Endometrial microvascular endothelial cells (primary cell): ENCODE data around the gene ZC3H12C. TPM values are rescaled to one million over a fixed set of nuclear protein-coding genes. Genes with fewer than 3 reads are reported as not detected.
"Not testable (repeated sequence)": the region's sequence is repeated elsewhere in the genome, so short reads cannot be mapped to it uniquely, and the experiment has no call there.

Source experiments
- in situ Hi-C: cut with HindIII; loops from 2 replicates; pipeline ENCODE4 v1.10.0; 2017; ENCODE audit warnings: low sequenced_read_pairs, low pct_unique_long_range_greater_than_20kb; ENCODE audit errors: inconsistent ontology term
- total RNA-seq: library from RNA; depleted of rRNA; stranded (reverse); fragments of >200 nt; gene quantifications from one replicate; pipeline ENCODE4 v1.2.3, GENCODE V29; 2015; ENCODE audit errors: inconsistent ontology term

Gene ZC3H12C
- total RNA-seq: 8.2 TPM

DNA sequence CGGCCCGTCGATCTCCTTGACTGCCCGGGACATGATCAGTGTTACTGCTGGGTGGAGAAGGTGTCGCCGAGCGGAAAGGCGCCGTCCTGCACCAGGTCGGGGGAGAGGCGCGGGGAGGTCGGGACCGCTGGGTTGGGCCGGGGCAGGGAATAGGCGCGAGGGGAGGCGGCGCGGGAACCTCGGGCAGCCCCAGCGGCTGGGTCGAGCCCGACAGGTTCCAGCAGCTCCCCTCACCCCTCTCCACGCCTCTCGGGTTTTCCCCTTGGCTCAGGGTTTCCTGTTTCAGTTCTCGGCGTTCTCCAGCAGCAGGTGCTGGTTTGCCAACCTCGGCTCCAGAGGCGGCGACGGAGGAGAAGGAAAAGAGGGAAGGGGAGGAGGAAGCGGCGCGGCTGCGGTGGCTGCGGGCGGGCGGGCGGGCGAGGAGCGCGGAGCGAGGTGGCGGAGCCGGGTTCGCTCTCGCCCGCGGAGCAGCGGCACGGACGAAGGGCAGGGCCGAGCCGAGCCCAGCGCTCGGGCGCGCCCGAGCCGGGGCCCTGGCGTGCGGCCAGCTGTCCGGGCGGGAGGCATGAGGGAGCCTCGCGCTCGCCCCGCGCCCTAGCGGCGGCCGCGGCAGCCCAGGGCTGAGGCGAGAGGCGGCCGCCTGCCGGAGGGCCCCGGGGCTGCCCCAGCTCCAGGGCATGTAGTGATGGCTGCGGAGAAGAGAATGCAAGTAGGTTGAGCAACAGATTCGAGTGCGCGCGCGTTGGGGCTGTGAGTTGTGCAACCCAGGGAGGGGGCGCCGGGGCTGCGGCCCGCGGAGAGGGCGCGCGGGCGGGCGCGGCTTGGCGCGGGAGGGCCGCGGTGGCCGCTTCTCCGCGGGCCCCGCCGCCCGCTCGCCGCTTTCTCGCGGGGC, at the start of gene ZC3H12C:
Gene ZC3H12C (plus strand): TSS at position 878 of the 892 bp plus-strand sequence. CDS start 20 bp downstream, outside the sequence.
- in situ Hi-C loops: no loop called here

DNA sequence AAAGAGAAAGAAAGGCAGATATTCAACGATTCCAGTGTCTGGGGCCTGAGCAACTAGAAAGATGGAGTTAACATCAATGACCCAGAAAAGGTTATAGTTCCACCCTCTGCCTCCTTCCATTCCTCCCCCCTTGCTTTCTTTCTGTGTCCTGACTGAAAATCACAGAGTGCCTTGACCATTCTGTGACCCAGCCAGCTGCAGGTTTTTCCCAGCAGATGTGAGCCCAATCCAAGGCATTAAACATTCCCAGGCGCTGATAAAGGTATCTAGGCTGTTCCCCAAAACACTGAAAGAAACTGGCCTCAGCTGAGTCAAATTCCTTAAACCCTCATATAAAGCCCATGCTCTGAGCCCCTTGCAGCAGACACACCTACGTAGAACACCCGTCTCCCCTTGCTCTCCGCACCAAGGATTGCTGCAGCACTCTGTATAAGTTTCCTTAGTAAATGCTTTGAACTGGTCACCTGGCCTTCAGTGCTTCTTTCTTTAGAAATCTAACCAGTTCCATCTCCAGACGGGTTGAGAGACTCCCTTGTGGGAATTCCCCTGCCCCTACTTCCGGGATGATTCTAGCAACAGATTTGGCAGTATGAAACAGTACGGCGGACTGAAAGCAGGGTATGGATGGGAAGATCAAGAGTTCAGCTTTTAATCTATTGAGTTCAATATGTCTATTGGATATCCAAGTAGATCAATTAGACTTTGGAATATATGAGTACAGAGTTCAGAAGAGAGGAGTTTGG, 48.8 kb upstream of the ZC3H12C start:
- in situ Hi-C loops: no loop called here

DNA sequence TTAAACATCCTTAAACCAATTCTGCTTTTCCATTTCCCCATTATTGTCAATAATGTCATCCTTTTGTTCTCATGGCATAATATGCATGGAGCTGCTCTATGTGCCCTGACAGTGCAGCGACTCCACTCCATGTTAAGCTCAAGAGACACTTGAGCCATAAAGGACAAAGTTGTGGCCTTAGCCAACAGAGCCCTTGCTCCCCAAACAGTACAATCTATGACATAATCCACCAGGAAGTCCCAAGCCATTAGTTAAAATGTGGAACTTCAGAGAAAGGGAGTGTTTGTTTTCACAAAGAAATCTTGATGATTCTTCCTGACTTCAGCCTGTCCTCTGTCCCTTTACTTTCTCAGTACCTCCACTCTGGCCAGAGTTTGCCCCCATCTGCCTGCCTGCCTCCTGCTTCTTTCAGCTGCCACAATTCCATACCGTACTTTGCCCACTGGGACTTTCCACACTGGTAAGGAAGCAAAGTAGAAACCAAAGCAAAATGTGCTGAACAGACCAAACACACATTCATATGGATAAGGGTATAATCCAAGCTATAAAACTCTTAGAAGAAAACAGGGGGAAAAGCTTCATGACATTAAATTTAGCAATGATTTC, 46.3 kb upstream of the ZC3H12C start:
- in situ Hi-C loops: no loop called here

DNA sequence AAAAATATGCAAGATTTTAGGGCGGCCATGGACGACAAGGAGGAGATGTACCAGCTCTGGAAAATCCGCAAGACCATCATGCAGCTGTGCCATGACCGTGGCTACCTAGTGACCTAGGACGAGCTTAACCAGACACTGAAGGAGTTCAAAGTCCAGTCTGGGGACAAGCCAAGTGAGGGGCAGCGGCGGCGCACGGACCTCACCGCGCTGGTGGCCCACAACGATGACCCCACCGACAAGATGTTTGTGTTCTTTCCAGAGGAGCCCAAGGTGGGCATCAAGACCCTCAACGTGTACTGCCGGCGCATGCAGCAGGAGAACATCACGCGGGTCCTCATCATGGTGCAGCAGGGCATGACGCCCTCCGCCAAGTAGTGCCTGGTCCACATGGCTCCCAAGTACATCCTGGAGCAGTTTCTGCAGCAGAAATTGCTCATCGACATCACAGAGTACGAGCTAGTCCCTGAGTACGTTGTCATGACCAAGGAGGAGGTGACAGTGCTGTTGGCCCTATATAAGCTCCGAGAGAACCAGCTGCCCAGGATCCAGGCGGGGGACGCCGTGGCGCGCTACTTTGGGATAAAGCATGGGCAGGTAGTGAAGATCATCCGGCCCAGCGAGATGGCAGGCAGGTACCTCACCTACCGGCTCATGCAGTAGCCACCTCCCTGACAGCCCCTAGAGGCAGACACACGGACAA, 43.5 kb upstream of the ZC3H12C start:
- in situ Hi-C loops: no loop called here

DNA sequence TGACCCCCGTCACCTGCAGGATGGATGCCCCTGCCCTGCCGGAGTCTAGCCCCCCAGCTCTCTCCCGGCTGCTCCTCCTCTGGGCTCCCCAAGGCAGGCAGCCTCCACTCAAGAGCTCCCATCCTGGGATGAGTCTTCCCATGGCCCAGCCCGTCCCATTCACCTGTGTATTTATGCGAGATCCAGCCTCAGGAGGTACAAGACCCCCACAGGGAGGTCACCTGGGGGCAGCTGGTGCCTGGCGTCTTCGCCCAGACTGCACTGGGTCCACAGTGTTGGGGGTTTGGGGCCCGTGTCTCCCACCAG, 43.0 kb upstream of the ZC3H12C start:
- in situ Hi-C loops: no loop called here

DNA sequence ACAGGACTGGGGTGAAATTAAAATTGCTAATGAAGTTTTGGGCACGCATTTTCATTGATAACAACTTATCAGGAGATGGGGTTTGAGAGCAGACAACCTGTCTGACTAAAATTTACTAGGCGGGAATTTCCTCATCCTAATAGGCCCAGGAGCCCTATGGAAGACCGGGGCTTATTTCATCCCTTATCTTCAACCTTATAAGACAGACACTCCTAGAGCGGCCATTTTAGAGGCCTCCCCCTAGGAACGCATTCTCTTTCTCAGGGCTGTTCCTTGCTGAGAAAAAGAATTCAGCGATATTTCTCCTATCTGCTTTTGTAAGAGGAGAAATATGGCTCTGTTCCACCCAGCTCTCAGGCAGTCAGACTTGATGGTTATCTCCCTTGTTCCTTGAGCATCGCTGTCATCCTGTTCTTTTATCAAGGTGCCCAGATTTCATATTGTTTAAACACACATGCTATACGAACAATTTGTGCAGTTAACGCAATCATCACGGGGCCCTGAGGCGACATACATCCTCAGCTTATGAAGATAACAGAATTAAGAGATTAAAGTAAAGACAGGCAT, 39.3 kb upstream of the ZC3H12C start:
- in situ Hi-C loops: no loop called here

DNA sequence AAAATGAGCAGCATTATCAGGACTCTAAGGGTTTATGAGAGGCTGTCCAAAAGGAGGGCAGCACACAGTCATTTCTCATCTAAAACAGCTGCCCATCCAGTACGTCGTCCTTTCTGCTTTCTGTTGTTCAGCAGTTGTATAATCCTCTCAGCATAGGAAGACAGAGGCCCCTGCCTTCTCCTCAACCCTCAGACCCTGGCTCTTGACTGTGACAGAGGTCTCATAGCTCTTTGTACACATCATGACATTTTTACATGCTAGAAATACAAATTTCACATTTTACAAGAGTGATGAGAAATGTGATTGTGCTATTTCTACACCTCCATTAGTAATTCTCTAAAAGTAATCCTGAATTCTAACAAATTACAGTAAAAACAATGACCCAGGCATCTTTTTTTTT, 36.2 kb upstream of the ZC3H12C start:
- in situ Hi-C loops: no loop called here

DNA sequence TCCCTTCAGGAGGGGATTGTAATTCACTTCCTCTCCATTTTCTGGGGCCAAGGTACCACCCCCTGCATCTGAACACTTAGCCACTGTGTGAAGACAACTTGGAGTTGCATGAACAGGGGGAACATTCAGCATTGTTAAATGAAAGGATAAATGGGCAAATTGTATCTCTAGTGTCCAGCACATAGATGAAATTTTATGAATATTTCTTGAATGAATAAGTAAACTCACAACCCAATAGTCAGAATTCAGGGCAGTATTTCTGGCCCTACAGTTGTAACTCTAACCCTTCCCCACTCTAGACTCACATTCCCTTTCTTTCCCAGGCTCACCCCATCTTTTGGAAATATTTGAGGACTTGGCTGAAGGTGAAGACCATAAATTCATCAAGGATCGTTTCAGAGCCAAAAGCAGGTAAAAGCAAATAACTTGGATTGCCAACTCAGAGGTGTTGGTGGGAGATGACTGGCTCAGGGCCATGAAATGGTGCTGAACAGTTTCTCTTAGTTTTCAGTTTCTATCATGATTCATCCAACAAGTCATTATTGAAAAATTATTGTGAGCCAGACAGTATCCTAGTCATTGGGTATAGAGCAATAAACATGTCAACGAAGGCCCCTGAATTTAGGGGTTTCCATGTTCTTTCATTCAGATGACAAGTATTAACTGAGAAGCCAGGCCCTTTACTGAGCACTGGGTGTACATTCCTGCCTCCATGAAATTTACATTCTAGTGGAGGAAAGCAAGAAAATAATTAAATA, 33.3 kb upstream of the ZC3H12C start:
- in situ Hi-C loops: no loop called here

DNA sequence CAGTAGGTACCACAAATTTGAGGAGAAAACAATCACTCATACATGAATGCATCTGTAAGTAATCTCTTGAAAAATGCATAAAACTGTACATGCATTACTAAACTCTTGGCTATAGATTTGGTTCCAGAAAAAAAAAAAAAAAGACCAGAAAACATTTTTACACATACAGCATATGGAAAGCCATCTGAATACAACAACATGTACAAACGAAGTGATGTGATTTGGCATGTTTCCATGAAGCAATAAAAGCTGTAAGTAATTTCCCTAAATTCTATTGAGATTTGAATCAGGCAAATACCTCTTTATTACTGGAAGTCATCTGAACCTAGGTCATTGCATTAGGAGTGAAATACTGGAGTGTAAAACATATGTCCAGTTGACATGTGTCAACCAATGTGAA, 31.9 kb upstream of the ZC3H12C start:
- in situ Hi-C loops: no loop called here

DNA sequence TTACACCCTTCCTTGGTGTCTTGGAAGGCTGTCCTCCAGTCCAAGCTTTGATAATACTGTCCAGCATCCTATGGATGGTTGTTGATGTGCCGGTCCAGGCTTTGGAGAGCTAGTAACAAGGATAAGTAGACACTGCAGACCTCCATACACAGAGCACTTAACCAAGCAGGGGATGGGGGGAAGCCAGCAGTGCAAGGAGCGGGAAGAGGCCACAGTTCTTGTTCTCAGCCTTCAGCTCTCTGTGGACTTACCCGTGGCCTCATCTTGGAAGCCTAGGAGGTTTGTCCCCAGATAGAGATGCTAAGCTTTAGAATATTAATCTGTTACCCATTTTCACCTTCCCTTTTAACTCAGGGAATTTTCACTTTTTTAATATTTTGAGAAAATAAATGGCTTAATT, 30.9 kb upstream of the ZC3H12C start:
- in situ Hi-C loops: no loop called here

DNA sequence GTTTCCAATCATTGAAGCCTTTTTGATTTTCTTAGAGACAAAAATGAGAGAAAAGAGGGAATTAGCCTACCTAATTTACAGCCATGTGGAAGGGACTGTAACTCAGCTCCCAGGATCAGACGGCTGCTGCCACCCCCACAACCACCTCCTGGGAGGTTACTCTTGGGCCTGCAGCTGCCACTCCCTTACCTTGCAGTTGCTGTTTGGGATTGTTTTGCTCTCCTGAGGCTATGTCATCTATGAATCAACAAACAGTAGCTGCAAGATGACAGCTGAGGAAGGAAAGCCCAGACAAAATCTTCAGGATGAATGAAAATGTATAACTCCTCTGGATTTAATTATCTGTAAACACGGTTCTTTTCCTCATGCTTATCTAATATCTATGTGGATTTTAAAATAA, 28.0 kb upstream of the ZC3H12C start:
- in situ Hi-C loops: no loop called here

DNA sequence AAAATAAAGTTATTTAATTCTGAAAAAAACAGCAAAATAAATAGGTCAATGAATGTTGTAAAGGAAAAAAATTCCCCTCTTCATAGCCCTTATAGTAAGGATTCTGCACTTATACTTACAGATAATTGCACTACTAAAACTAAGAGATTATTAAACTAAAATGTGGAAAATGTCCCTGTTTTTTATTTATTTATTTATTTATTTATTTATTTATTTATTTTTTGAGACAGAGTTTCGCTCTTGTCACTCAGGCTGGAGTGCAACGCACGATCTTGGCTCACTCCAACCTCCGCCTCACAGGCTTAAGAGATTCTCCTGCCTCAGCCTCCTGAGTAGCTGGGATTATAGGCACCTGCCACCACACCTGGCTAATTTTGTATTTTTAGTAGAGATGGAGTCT, 25.2 kb upstream of the ZC3H12C start:
- in situ Hi-C loops: not testable (repeated sequence)

DNA sequence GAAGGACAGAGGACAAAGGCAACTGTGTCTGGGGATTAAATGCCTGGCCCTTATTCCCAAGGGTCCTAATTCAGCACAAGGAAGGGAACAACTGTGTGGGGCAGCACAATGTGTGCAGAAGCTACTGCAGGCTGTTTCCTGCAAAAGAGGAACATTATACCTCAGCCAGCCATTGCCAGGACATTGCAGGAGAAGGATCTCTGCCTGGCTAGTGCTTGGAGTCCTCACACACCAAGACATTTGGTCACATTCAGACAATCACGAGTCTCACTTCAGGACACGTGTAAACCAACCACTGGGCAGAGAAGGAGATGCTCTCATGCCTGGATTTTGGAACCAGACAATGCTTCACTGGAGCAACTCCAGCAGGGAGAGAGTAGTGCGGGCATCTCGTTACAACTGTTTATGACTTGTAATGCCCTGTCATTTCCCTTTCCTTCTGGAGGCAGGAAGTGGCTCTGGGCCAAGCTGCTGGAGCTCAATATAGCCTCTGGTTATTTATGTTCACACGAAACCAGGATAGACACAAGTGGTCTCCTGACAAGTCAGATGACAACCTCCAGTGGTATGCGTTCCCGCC, 23.9 kb upstream of the ZC3H12C start:
- in situ Hi-C loops: no loop called here

DNA sequence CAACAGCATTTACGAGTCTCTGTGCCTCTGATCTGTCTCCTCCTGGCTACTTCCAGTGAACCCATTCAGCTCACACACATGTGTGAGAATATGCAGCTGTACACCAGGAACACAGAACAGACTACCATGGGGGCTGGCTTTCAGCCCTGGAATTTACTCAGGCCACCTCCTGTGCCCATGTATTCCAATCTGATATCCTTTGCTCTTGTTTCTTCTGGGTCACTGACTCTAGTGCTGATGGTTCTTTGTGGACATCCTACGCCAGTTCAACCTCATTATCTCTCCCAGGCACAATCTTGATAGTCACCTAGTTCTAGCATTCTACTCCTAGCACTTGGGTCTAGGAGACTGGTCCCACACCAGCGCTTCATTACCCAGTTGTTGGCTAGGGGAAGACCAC, 23.0 kb upstream of the ZC3H12C start:
- in situ Hi-C loops: no loop called here

DNA sequence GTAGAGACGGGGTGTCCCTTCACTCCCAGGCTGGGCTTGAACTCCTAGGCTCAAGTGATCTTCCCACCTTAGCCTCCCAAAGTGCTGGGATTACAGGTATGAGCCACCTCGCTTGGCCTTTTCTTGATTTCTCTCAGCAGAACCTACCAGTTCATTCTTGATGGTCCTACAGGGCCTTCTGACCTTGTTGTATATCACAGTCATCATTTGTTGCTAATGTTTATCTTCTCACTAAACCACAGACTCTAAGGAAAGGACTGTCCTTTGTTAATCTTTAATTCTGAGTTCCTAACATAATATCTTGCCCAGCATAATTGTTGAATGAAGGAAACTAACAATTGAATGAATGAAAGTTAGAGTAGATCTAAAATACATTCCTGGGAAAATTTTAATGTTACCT, 22.0 kb upstream of the ZC3H12C start:
- in situ Hi-C loops: no loop called here

DNA sequence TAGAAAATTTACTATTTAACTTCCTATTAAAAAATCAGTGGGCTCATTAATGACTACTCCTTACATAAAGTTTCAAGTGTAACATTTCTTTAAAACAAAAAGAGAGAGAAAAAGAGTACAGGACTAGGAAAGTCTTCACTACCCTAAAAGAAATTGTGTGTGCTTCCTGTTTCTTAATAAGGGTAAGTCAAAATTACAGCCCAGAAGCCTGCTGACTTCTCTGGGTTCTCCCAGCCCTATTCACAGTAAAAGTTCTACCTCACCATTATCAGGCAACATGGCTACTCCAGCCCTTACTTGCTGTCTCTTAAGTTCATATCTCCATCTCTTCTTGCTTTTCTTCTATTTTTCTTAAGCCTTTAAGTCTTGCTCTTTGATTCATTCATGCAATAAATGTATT, 20.3 kb upstream of the ZC3H12C start:
- in situ Hi-C loops: no loop called here

DNA sequence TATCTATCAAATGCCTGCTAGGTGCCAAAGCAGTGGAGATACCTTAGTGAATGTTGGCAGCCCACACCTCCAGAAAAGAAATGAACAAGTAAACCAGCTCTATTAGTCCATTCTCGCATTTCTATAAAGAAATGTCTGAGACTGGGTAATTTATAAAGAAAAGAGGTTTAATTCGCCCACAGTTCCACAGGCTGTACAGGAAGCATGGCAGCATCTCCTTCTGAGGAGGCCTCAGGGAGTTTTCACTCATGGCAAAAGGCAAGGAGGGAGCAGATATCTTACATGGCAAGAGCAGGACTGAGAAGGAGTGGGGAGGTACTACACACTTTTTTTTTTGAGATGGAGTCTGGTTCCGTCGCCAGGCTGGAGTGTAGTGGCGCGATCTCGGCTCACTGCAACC, 18.7 kb upstream of the ZC3H12C start:
- in situ Hi-C loops: no loop called here
